ENCODE measurements around the gene TMX2. TPM values are rescaled to one million over a fixed set of nuclear protein-coding genes. Genes with fewer than 3 reads are reported as not detected.

The TMX2 gene
- polyA plus RNA-seq, 1 experiment = 91.7 TPM

DNA sequence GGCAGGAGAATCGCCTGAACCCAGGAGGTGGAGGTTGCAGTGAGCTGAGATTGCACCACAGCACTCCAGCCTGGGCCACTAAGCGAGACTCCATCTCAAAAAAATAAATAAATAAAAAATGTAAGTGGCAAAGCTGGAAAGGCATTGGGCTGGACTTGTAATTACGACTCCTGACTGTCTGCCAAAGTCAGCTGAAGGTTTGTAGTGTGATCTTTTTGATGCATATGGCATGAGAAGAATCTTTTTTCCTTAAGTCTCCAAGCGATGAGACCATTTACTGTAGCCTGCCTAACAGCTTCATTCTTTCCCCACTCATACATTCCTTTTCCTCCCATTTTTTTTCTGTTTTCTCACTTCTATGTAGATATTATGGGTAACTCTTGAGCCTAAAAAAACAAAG lies 74.0 kb downstream of the TMX2 start:
- Histone ChIP-seq H3K27me3 (ENCODE audit: control insufficient read depth, insufficient read depth, low read length) (no peaks in the 10 kb centered on the region), H3K4me3 (ENCODE audit: low read depth, low read length) (no peak overlapping the region), H3K9me3 (ENCODE audit: control insufficient read depth, insufficient read depth, low read length) (no peaks in the 10 kb centered on the region; the same call in 1 of the 2 replicates), H3K27ac (ENCODE audit: low read depth, low read length) (no peak overlapping the region)
- ChIA-PET POLR2A (no interaction called here), CTCF (interaction anchor here (9.7 kb wide), 1 partner anchor 14 kb away, joined by 70 read pairs; no protein-coding TSS in a partner anchor)
- TF ChIP-seq, protein P1, sequence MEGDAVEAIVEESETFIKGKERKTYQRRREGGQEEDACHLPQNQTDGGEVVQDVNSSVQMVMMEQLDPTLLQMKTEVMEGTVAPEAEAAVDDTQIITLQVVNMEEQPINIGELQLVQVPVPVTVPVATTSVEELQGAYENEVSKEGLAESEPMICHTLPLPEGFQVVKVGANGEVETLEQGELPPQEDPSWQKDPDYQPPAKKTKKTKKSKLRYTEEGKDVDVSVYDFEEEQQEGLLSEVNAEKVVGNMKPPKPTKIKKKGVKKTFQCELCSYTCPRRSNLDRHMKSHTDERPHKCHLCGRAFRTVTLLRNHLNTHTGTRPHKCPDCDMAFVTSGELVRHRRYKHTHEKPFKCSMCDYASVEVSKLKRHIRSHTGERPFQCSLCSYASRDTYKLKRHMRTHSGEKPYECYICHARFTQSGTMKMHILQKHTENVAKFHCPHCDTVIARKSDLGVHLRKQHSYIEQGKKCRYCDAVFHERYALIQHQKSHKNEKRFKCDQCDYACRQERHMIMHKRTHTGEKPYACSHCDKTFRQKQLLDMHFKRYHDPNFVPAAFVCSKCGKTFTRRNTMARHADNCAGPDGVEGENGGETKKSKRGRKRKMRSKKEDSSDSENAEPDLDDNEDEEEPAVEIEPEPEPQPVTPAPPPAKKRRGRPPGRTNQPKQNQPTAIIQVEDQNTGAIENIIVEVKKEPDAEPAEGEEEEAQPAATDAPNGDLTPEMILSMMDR (IDR thresholded peaks at IDR 0.05; ENCODE audit: low read depth, low read length) = no peak
- DNase-seq (ENCODE audit: low read depth, low spot score) = no peak

DNA sequence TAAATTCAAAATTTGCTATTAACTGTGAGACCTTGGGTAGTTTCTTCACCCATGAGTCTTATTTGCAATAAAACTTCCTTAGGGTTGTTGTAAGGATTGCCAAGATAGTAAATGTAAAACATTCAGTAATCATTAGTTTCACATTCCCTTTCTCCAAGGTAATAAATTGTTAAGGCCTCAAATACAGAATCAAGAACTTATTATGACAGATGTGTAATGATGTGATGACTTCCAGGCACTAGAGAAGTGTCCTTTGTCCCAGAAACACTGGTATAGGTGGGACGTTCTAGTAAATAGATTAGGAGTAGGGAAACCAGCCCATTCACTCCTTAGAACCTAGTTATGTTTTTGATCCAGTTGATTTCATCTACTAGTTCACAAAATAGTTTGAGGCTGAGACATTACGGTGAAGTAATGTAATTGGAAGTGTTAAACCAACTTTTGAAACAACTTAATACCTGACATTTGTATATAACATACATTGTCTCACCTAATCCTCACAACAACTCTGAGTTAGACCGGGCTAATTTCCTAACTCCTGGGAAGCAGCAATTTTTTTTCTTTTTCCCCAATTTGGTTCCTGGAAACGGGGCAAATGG lies 74.7 kb downstream of the TMX2 start:
- TF ChIP-seq, protein P1 (IDR thresholded peaks at IDR 0.05; ENCODE audit: low read depth, low read length) = no peak
- POLR2A ChIA-PET = interaction anchor here (0.6 kb wide), 1 partner anchor 12 kb away, joined by 6 read pairs; no protein-coding TSS in a partner anchor
- CTCF ChIA-PET = interaction anchor here (0.8 to 9.7 kb wide), 2 partner anchors 10 to 13 kb away, joined by 3 to 70 read pairs; no protein-coding TSS in a partner anchor
- H3K9me3 ChIP-seq (ENCODE audit: control insufficient read depth, insufficient read depth, low read length) = no peaks in the 10 kb centered on the region; the same call in 1 of the 2 replicates
- no peak for DNase-seq (ENCODE audit: low read depth, low spot score)
- no peak overlapping the region for H3K27ac ChIP-seq (ENCODE audit: low read depth, low read length)
- no peak overlapping the region for H3K4me3 ChIP-seq (ENCODE audit: low read depth, low read length)
- no peaks in the 10 kb centered on the region for H3K27me3 ChIP-seq (ENCODE audit: control insufficient read depth, insufficient read depth, low read length)

DNA sequence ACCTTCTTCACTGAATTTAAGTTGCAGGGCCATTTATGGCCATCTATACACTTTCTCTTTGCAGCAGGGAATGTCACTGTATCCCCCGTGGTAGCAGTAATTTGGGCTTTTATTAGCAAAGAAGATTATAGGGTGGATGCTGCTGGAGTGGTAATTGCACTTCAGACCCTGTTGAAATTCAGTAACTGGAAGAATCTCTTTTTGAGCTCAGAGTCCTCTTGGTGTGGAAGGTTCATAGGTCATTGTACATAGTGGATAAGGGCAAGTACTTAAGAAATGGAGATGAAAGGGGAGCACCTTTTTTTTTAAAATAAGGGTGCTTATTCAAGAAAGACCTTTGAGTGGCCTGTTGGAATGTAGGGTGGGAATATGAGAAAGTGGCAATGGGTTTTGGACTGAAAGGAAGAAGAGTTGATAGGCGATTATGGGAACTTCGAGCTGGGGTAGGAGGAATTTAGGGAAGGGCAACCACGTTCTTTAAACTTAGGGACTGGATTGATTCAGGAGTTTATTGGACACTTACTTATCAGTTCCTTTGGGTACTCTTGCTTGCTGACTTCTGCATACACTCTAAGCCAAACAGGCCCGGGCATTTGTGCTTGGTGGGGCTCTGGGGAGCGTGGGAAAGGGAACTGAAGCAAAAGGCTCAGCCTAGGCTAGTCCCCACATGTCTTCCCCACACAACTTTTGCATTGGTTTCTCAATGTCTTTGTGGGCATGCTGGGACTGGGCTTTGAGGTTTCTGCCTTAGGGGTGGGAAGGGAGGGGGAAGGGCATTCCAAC lies 75.7 kb downstream of the TMX2 start:
- POLR2A ChIA-PET = interaction anchor here (0.6 kb wide), 1 partner anchor 13 kb away, joined by 6 read pairs; no protein-coding TSS in a partner anchor

DNA sequence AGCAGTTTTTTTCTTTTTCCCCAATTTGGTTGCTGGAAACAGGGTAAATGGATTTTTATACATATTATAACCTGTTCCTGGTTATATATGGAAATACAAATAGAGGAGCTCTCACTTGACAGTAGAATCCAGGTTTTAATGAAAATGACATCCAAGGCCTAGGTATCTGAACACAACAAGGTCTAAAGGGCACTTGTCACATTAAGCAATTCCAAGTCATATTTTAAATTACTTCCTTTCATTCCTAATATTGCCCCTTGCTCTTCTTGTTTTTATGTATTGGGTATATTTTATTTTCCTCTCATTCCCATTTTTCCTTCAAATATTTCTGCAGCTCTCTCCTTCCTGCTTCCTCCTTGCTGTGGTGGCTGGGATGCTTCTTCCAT lies 76.3 kb downstream of the TMX2 start:
- Histone ChIP-seq H3K27ac (ENCODE audit: low read depth, low read length) (no peak overlapping the region), H3K27me3 (ENCODE audit: control insufficient read depth, insufficient read depth, low read length) (no peaks in the 10 kb centered on the region), H3K9me3 (ENCODE audit: control insufficient read depth, insufficient read depth, low read length) (no peaks in the 10 kb centered on the region; the same call in 1 of the 2 replicates), H3K4me3 (ENCODE audit: low read depth, low read length) (no peak overlapping the region)
- TF ChIP-seq, protein P1 (IDR thresholded peaks at IDR 0.05; ENCODE audit: low read depth, low read length) = no peak
- ChIA-PET POLR2A (no interaction called here), CTCF (interaction anchor here (1.2 to 9.7 kb wide), 5 partner anchors 9 to 736 kb away, joined by 3 to 70 read pairs (median 4); no protein-coding TSS in a partner anchor)
- DNase-seq (ENCODE audit: low read depth, low spot score) = no peak

More for the DNA sequence above, 75.7 kb downstream of the TMX2 start:
- Histone ChIP-seq H3K27me3 (ENCODE audit: control insufficient read depth, insufficient read depth, low read length) (no peaks in the 10 kb centered on the region), H3K4me3 (ENCODE audit: low read depth, low read length) (no peak overlapping the region), H3K27ac (ENCODE audit: low read depth, low read length) (no peak overlapping the region), H3K9me3 (ENCODE audit: control insufficient read depth, insufficient read depth, low read length) (no peaks in the 10 kb centered on the region; the same call in 1 of the 2 replicates)
- CTCF ChIA-PET = interaction anchor here (0.8 to 9.7 kb wide), 5 partner anchors 9 to 736 kb away, joined by 3 to 70 read pairs (median 4); no protein-coding TSS in a partner anchor
- no peak for DNase-seq (ENCODE audit: low read depth, low spot score)
- TF ChIP-seq, protein P1 (IDR thresholded peaks at IDR 0.05; ENCODE audit: low read depth, low read length) = no peak

Small RNAs within 50 kb of the gene (small RNA-seq; reads per million reads assigned to genes)
- not detected for gene TMX2-CTNND1 (ENCODE audit: insufficient read length, low read depth)

Other genes with a start within 250 kb of the TMX2 start
- 14.6 and 17.5 TPM in 2 replicates for gene SLC43A1, start 196.9 kb upstream of the TMX2 start, polyA plus RNA-seq (2011; rRNA removed)
- 76.6 and 82.8 TPM in 2 replicates for gene TIMM10, start 181.8 kb upstream of the TMX2 start, polyA plus RNA-seq (2011; rRNA removed)
- gene SMTNL1, start 175.0 kb upstream of the TMX2 start, polyA plus RNA-seq (2011; rRNA removed) = not detected in 2 replicates
- gene UBE2L6, start 144.9 kb upstream of the TMX2 start, polyA plus RNA-seq (2011; rRNA removed) = 63.8 and 76.8 TPM in 2 replicates
- 15.2 and 21.1 TPM in 2 replicates for gene SERPING1, start 114.9 kb upstream of the TMX2 start, polyA plus RNA-seq (2011; rRNA removed)
- gene YPEL4, start 62.7 kb upstream of the TMX2 start, polyA plus RNA-seq (2011; rRNA removed) = 0.83 and 1.1 TPM in 2 replicates
- gene CLP1, start 54.8 kb upstream of the TMX2 start, polyA plus RNA-seq (2011; rRNA removed) = 17.7 and 18.0 TPM in 2 replicates
- 56.7 and 64.3 TPM in 2 replicates for gene ZDHHC5, start 44.5 kb upstream of the TMX2 start, polyA plus RNA-seq (2011; rRNA removed)
- 27.5 and 28.8 TPM in 2 replicates for gene MED19, start 378 bp upstream of the TMX2 start, polyA plus RNA-seq (2011; rRNA removed)
- gene SELENOH, start 28.9 kb downstream of the TMX2 start, polyA plus RNA-seq (2011; rRNA removed) = 94.8 and 104 TPM in 2 replicates
- not detected in 2 replicates for gene BTBD18, start 39.2 kb downstream of the TMX2 start, polyA plus RNA-seq (2011; rRNA removed)
- 190 and 191 TPM in 2 replicates for gene CTNND1, start 49.2 kb downstream of the TMX2 start, polyA plus RNA-seq (2011; rRNA removed)

Measured in AG04450 (cell line).